Transverse colon (tissue), 4 donors: Measurements from ENCODE around the gene MAPK1IP1L. TPM values are rescaled to one million over a fixed set of nuclear protein-coding genes. Genes with fewer than 3 reads are reported as not detected.

Experiments used
- DNase-seq: peaks from one replicate; pipeline ENCODE4 v3.0.0-alpha.2; 2019
- H3K27ac ChIP-seq, 4 donors: fragments of 200-600 bp; sonication (generic); 2 replicates each; pipeline ENCODE4 v1.5.1; 2016 to 2018; ENCODE audit warnings: inconsistent platforms in 4 of 4
- H3K27me3 ChIP-seq: fragments of 200-600 bp; sonication (generic); 2 replicates; pipeline ENCODE4 v1.5.1; 2017; ENCODE audit warnings: inconsistent platforms
- H3K36me3 ChIP-seq, 4 donors: fragments of 200-600 bp; sonication (generic); 2 replicates each; pipeline ENCODE4 v1.5.1; 2017 to 2019; ENCODE audit warnings: inconsistent platforms in 4 of 4
- H3K4me1 ChIP-seq, 4 donors: fragments of 200-600 bp; sonication (generic); 2 replicates each; pipeline ENCODE4 v1.5.1; 2017 to 2020; ENCODE audit warnings: inconsistent platforms in 4 of 4
- H3K4me3 ChIP-seq, 4 donors: fragments of 200-600 bp; sonication (generic); 1 replicate in 1 of 4; 2 replicates in 3 of 4; pipeline versions ENCODE4 v1.5.1 to v1.6.1; 2017 to 2019; ENCODE audit warnings: inconsistent platforms in 4 of 4
- H3K9me3 ChIP-seq, 2 donors: fragments of 200-600 bp; sonication (generic); 2 replicates each; pipeline ENCODE4 v1.5.1; 2017 to 2019; ENCODE audit warnings: inconsistent platforms in 2 of 2
- CTCF ChIP-seq, 5 experiments: fragments of 200-600 bp in 3 of 5; fragments of 450-650 bp in 2 of 5; sonication (generic) in 3 of 5; IDR thresholded peaks; 1 replicate in 2 of 5; 2 replicates in 3 of 5; pipeline ENCODE4 v1.5.1; 2016 to 2017; ENCODE audit warnings: antibody characterized with exemption in 5 of 5, inconsistent platforms in 3 of 5, mild to moderate bottlenecking in 2 of 5, moderate library complexity in 1 of 5
- EP300 ChIP-seq: sonication (generic); formaldehyde crosslinking; IDR thresholded peaks from one replicate; pipeline ENCODE4 v1.6.1; 2017; ENCODE audit warnings: antibody characterized with exemption, low read depth
- POLR2A ChIP-seq: fragments of 450-650 bp; IDR thresholded peaks from one replicate; pipeline ENCODE4 v1.6.1; 2016; ENCODE audit warnings: antibody characterized with exemption, mild to moderate bottlenecking, moderate library complexity
- POLR2AphosphoS5 ChIP-seq, 3 donors: sonication (generic); formaldehyde crosslinking; IDR thresholded peaks; one replicate each; pipeline ENCODE4 v1.6.1; 2016; ENCODE audit warnings: antibody characterized with exemption in 3 of 3
- WGBS, 2 donors: methylation state at CpG; one replicate each; pipeline ENCODE4 v1.1.5; 2018; ENCODE audit warnings: low coverage in 1 of 2; 5-methylcytosine and 5-hydroxymethylcytosine counted together
- in situ Hi-C, 4 donors: fragments of 200-750 bp; cut with MboI; loops; one replicate each; pipeline versions ENCODE4 v1.15.0 to v1.15.1; 2017; ENCODE audit warnings: low sequenced_read_pairs in 3 of 4, low pct_ligation_motif_present in 1 of 4, low pct_unique_long_range_greater_than_20kb in 1 of 4
- intact Hi-C: fragments of 100-400 bp; cut with DNase I; formaldehyde crosslinking; loops from one replicate; pipeline ENCODE4 v1.15.1; 2023; ENCODE audit warnings: low total_unique reads
- total RNA-seq, 4 donors: library from RNA; depleted of rRNA; stranded (reverse); fragments of >200 nt; gene quantifications; one replicate each; pipeline ENCODE4 v1.1.0, GENCODE V29; 2016

Gene MAPK1IP1L
- total RNA-seq, 4 donors from 2014 or later = 50.2 to 96.9 (median 57.6) TPM

DNA sequence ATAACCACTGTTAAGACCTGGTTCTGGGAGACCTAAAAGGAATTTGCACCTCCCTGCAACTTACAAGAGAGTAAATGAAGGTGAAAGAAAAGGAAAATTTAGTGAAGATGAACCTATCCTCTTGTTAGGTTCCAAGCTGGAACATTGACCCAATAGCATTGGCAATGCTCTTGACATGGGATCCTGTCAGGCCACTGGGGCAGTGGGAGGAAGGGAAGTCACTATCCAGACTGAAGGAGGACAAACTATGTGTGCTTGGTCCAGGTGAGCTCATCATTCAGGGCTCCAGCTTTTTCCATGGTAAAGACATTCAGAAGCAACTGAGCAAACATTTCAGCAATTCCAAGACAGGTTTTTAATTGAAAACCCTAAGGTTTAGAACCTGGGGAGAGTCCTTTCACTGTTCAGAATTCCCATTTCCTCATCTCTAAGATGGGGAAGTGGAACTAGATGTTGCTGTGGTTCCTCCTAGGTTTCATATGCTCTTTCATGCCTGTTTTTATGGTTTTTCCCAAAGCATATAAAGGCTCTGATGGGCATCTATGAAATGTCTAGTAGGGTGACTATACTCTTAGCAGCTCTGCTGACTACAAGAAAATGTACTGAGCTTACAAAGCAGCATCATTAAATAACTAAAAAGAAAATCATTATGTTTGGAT lies 33.1 kb downstream of the MAPK1IP1L start:
- H3K4me1 ChIP-seq = peaks cover 0 to 3% (median 1%) of the 10 kb centered on the region in 4 donors
- no peaks in the 10 kb centered on the region for H3K36me3 ChIP-seq
- H3K27ac ChIP-seq = no peak overlapping the region
- intact Hi-C loops = no loop called here
- in situ Hi-C loops = loop anchor here in 2 of 4 donors (10.0 kb wide), 2 partner anchors 50 to 70 kb away; no protein-coding TSS in a partner anchor
- H3K27me3 ChIP-seq = no peaks in the 10 kb centered on the region
- no peaks in the 10 kb centered on the region for H3K9me3 ChIP-seq
- no peak overlapping the region for H3K4me3 ChIP-seq
- no peak for TF ChIP-seq POLR2AphosphoS5 (IDR thresholded peaks at IDR 0.05)
- TF ChIP-seq POLR2A = no peak
- no peak for TF ChIP-seq CTCF (IDR thresholded peaks at IDR 0.05)
- no peak for TF ChIP-seq EP300
- DNase-seq = no peak

- Histone ChIP-seq H3K9me3 (no peaks in the 10 kb centered on the region), H3K27ac (no peak overlapping the region), H3K4me1 (peaks cover 0 to 3% (median 1%) of the 10 kb centered on the region in 4 donors), H3K36me3 (no peaks in the 10 kb centered on the region), H3K27me3 (no peaks in the 10 kb centered on the region), H3K4me3 (no peak overlapping the region)
- TF ChIP-seq POLR2A (no peak), EP300 (no peak), POLR2AphosphoS5 (IDR thresholded peaks at IDR 0.05) (no peak), CTCF (IDR thresholded peaks at IDR 0.05) (no peak)
- intact Hi-C loops = no loop called here
- WGBS, 2 donors = 53 to 60% methylated on average over 4 of the region's 4 CpGs
- in situ Hi-C loops = loop anchor here in 2 of 4 donors (10.0 kb wide), 2 partner anchors 50 to 70 kb away; no protein-coding TSS in a partner anchor
- DNase-seq = no peak
Measured at GRCh38 chr14:55085060-55085660, 33.7 kb downstream of the MAPK1IP1L start.

- in situ Hi-C loops (loop anchor here in 2 of 4 donors (10.0 kb wide), 2 partner anchors 48 to 68 kb away; no protein-coding TSS in a partner anchor), intact Hi-C loops (no loop called here)
- H3K4me1 ChIP-seq = peaks cover 0 to 16% (median 1%) of the 10 kb centered on the region in 4 donors
- no peak for DNase-seq
- no peaks in the 10 kb centered on the region for H3K9me3 ChIP-seq
- 89 to 91% methylated on average over 7 to 9 of the region's 9 CpGs for WGBS, 2 donors
- H3K27me3 ChIP-seq = no peaks in the 10 kb centered on the region
- H3K36me3 ChIP-seq = no peaks in the 10 kb centered on the region
- TF ChIP-seq POLR2AphosphoS5 (IDR thresholded peaks at IDR 0.05) (no peak), EP300 (no peak), CTCF (IDR thresholded peaks at IDR 0.05) (no peak), POLR2A (no peak)
- no peak overlapping the region for H3K27ac ChIP-seq
- H3K4me3 ChIP-seq = no peak overlapping the region
Measured at GRCh38 chr14:55086938-55087337, 35.5 kb downstream of the MAPK1IP1L start.

GRCh38 chr14:55088356-55088755 lies 36.9 kb downstream of the MAPK1IP1L start:
- no peaks in the 10 kb centered on the region for H3K9me3 ChIP-seq
- H3K4me1 ChIP-seq = peaks cover 0 to 28% (median 1%) of the 10 kb centered on the region in 4 donors
- no peak for DNase-seq
- no peak for TF ChIP-seq EP300
- TF ChIP-seq POLR2AphosphoS5 (IDR thresholded peaks at IDR 0.05) = no peak
- no peak for TF ChIP-seq POLR2A
- TF ChIP-seq CTCF (IDR thresholded peaks at IDR 0.05) = no peak
- no peak overlapping the region for H3K4me3 ChIP-seq
- intact Hi-C loops = loop anchor here (2.0 kb wide), 1 partner anchor 72 kb away; no protein-coding TSS in a partner anchor
- H3K36me3 ChIP-seq = no peaks in the 10 kb centered on the region
- H3K27me3 ChIP-seq = no peaks in the 10 kb centered on the region
- in situ Hi-C loops = loop anchor here in 2 of 4 donors (10.0 kb wide), 2 partner anchors 46 to 66 kb away; no protein-coding TSS in a partner anchor
- H3K27ac ChIP-seq = no peak overlapping the region
